Measurements from ENCODE around the gene LTK.

GRCh38 chr15:41501191-41501917, 12.3 kb downstream of the LTK start:
- TF ChIP-seq CTCF (IDR thresholded peaks at IDR 0.05; ENCODE audit: insufficient read depth, low read length) (no peak), POLR2AphosphoS5 (IDR thresholded peaks at IDR 0.05; ENCODE audit: low read depth) (no peak), REST (IDR thresholded peaks at IDR 0.05; ENCODE audit: insufficient replicate concordance, low read depth) (no peak)
